IPS-15b (cell line): ENCODE data around the gene RUNDC3A.
"Not testable (repeated sequence)": the region's sequence is repeated elsewhere in the genome, so short reads cannot be mapped to it uniquely, and the experiment has no call there.

Source experiments
- H3K27me3 ChIP-seq: one replicate; pipeline ENCODE4 v1.6.1; 2013; ENCODE audit warnings: low read length; ENCODE audit not compliant: control insufficient read depth, insufficient read depth
- H3K36me3 ChIP-seq: one replicate; pipeline ENCODE4 v1.6.1; 2013; ENCODE audit warnings: low read length; ENCODE audit not compliant: control insufficient read depth, insufficient read depth
- H3K4me1 ChIP-seq: one replicate; pipeline ENCODE4 v1.6.1; 2013; ENCODE audit warnings: mild to moderate bottlenecking, low read length; ENCODE audit not compliant: control insufficient read depth, insufficient read depth
- H3K4me3 ChIP-seq: one replicate; pipeline ENCODE4 v1.5.1; 2013; ENCODE audit warnings: low read depth, low read length
- H3K9ac ChIP-seq: one replicate; pipeline ENCODE4 v1.6.1; 2013; ENCODE audit warnings: low read depth, mild to moderate bottlenecking, low read length
- H3K9me3 ChIP-seq: one replicate; pipeline ENCODE4 v1.6.1; 2013; ENCODE audit warnings: mild to moderate bottlenecking, low read length; ENCODE audit not compliant: control insufficient read depth, insufficient read depth

The RUNDC3A gene

GRCh38 chr17:44359458-44360143 lies 51.2 kb downstream of the RUNDC3A start:
- peaks cover 3% of the 10 kb centered on the region for H3K36me3 ChIP-seq
- peaks cover 15% of the 10 kb centered on the region for H3K4me1 ChIP-seq
- H3K4me3 ChIP-seq: no peak overlapping the region
- no peaks in the 10 kb centered on the region for H3K9me3 ChIP-seq
- H3K27me3 ChIP-seq: peaks cover under 1% of the 10 kb centered on the region
- H3K9ac ChIP-seq: no peak overlapping the region

DNA sequence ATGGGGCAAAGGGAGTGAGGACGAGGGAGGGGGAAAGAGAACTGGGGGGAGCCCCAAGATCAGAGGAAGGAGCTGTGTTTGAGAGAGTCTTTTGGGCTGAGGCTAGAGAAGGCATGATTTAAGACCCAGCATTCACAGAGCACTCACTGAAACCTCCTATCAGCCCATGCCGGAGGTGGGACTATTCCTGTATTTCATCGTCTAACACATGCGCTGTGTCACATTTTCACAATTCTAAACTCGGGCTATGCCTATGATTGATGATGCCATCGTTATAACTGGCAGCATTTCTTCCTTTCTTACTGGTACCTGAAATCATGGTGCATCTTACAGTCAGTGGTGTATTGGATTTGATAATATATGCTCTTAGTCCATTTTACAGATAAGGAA lies 51.7 kb downstream of the RUNDC3A start:
- Histone ChIP-seq H3K4me1 (peaks cover 15% of the 10 kb centered on the region), H3K9ac (no peak overlapping the region), H3K36me3 (peaks cover 3% of the 10 kb centered on the region), H3K27me3 (peaks cover 6% of the 10 kb centered on the region), H3K9me3 (no peaks in the 10 kb centered on the region), H3K4me3 (no peak overlapping the region)

GRCh38 chr17:44360826-44361225 lies 52.4 kb downstream of the RUNDC3A start:
- peaks cover 3% of the 10 kb centered on the region for H3K36me3 ChIP-seq
- no peak overlapping the region for H3K9ac ChIP-seq
- H3K9me3 ChIP-seq: no peaks in the 10 kb centered on the region
- peaks cover 15% of the 10 kb centered on the region for H3K4me1 ChIP-seq
- H3K4me3 ChIP-seq: peak overlapping the region; percentile 3
- peaks cover 11% of the 10 kb centered on the region for H3K27me3 ChIP-seq

GRCh38 chr17:44361292-44362260 lies 53.2 kb downstream of the RUNDC3A start:
- Histone ChIP-seq H3K27me3 (peaks cover 17% of the 10 kb centered on the region), H3K4me3 (peak overlapping the region; percentile 3), H3K4me1 (peaks cover 15% of the 10 kb centered on the region), H3K36me3 (peaks cover 3% of the 10 kb centered on the region), H3K9ac (no peak overlapping the region), H3K9me3 (no peaks in the 10 kb centered on the region)

DNA sequence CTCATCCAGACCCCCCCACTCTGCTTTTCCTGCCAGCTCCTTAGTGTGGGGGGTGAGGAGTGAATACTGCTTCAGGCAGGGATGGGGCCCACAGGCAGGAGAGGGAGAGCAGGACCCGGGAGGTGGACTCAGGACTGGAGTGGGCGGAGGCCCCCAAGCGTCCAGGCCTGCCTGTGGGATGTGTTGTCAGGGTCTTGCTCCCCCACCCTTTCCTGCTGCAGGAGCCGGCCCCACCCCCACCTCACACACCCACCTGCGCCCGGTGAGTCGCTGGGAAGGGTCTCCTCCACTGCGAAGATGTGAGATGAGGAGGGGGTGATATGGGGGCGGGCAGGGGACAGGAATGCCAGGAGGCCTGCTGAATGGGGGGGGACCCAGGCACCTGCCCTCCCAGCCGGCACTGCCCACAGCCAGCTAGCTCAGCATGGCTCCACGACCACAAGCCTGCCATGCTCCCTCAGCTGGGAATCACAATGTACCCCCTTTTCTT lies 54.1 kb downstream of the RUNDC3A start:
- no peak overlapping the region for H3K9ac ChIP-seq
- H3K4me1 ChIP-seq: peaks cover 15% of the 10 kb centered on the region
- no peaks in the 10 kb centered on the region for H3K9me3 ChIP-seq
- peaks cover 3% of the 10 kb centered on the region for H3K36me3 ChIP-seq
- H3K4me3 ChIP-seq: peak overlapping the region; percentile 60
- H3K27me3 ChIP-seq: peaks cover 17% of the 10 kb centered on the region

- Histone ChIP-seq H3K27me3 (peaks cover 17% of the 10 kb centered on the region), H3K9ac (peak overlapping the region; percentile 12), H3K4me3 (peak overlapping the region; percentile 60), H3K36me3 (peaks cover 3% of the 10 kb centered on the region), H3K4me1 (peaks cover 15% of the 10 kb centered on the region), H3K9me3 (no peaks in the 10 kb centered on the region)
Measured at GRCh38 chr17:44362949-44363612, 54.7 kb downstream of the RUNDC3A start.

DNA sequence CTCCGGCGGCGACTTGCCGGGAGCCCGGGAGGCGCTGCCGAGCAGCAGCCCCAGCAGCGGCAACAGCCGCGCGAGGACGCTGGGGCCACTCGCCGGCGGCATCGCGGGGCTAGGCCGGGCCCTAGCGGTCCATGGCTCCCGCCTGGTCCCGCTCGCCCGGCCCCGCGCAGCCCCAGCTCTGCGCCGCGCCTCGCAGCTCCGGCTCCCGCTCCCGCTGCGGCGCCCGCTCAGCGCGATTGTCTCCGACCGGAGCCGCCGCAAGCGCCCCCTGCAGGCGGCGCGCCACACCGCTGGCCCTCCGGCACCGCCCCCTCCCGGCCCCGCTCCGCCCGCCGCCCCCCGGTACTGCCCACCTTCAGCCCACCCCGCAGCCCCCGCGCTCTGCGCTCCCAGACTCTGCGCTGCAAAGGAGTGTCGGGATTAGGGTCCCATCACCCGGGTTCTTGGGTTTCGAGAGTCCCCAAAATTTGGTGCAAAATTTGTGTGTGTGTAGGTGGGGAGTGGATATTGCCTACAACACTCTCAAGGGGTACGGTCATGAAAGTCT lies 55.3 kb downstream of the RUNDC3A start, which contains the start of gene FAM171A2:
Gene FAM171A2, minus strand, starts transcription at position 241 of the 547 bp plus-strand sequence. Its CDS starts 139 bp downstream, at position 102.
- H3K9me3 ChIP-seq: no peaks in the 10 kb centered on the region
- H3K9ac ChIP-seq: peak within 1 kb of the TSS; percentile 12
- H3K4me3 ChIP-seq: peak within 1 kb of the TSS; percentile 60
- peaks cover 15% of the 10 kb centered on the region for H3K4me1 ChIP-seq
- H3K27me3 ChIP-seq: peaks cover 17% of the 10 kb centered on the region
- H3K36me3 ChIP-seq: peaks cover under 1% of the 10 kb centered on the region

- not testable (repeated sequence) for H3K9me3 ChIP-seq, H3K36me3 ChIP-seq, H3K4me3 ChIP-seq, H3K9ac ChIP-seq
- peaks cover 15% of the 10 kb centered on the region for H3K4me1 ChIP-seq
- peaks cover 17% of the 10 kb centered on the region for H3K27me3 ChIP-seq
Measured at GRCh38 chr17:44365051-44365450, 56.6 kb downstream of the RUNDC3A start.

GRCh38 chr17:44367231-44367979 lies 59.0 kb downstream of the RUNDC3A start:
- peaks cover 17% of the 10 kb centered on the region for H3K27me3 ChIP-seq
- H3K9ac ChIP-seq: no peak overlapping the region
- H3K4me3 ChIP-seq: no peak overlapping the region
- no peaks in the 10 kb centered on the region for H3K4me1 ChIP-seq
- H3K36me3 ChIP-seq: no peaks in the 10 kb centered on the region
- no peaks in the 10 kb centered on the region for H3K9me3 ChIP-seq
